Activated CD4-positive, alpha-beta T cell treated with anti-CD3 and anti-CD28 coated beads for 24 hours (primary cell): Measurements from ENCODE around the gene NDUFS6.

Experiments
- DNase-seq, 2 donors: peaks; one replicate each; pipeline ENCODE4 v3.0.0-alpha.2; 2020; ENCODE audit warnings: low read depth in 2 of 2

NDUFS6 gene

GRCh38 chr5:1765141-1765879, 35.9 kb upstream of the NDUFS6 start:
- no peak for DNase-seq

- no peak for DNase-seq
Observed at GRCh38 chr5:1765880-1766235, 35.3 kb upstream of the NDUFS6 start.

- DNase-seq = no peak
Observed at GRCh38 chr5:1767524-1768282, 33.5 kb upstream of the NDUFS6 start.

GRCh38 chr5:1768283-1769000, 32.8 kb upstream of the NDUFS6 start:
- no peak for DNase-seq

- no peak for DNase-seq
Observed at GRCh38 chr5:1769017-1769640, 32.1 kb upstream of the NDUFS6 start.

GRCh38 chr5:1769752-1770442, 31.3 kb upstream of the NDUFS6 start:
- no peak for DNase-seq

GRCh38 chr5:1770443-1770802, 30.8 kb upstream of the NDUFS6 start:
- DNase-seq = no peak

- DNase-seq = no peak
Observed at GRCh38 chr5:1771149-1772065, 29.8 kb upstream of the NDUFS6 start.

GRCh38 chr5:1772634-1773033, 28.6 kb upstream of the NDUFS6 start:
- DNase-seq = no peak

- DNase-seq = no peak
Observed at GRCh38 chr5:1776831-1777230, 24.4 kb upstream of the NDUFS6 start.

GRCh38 chr5:1777281-1778137, 23.7 kb upstream of the NDUFS6 start:
- no peak for DNase-seq

- DNase-seq = no peak
Observed at GRCh38 chr5:1778138-1779020, 22.8 kb upstream of the NDUFS6 start.

- no peak for DNase-seq
Observed at GRCh38 chr5:1779021-1779680, 22.1 kb upstream of the NDUFS6 start.

- no peak for DNase-seq
Observed at GRCh38 chr5:1779782-1780613, 21.2 kb upstream of the NDUFS6 start.

GRCh38 chr5:1780614-1780930, 20.6 kb upstream of the NDUFS6 start:
- no peak for DNase-seq

- DNase-seq = no peak
Observed at GRCh38 chr5:1781107-1781506, 20.1 kb upstream of the NDUFS6 start.

GRCh38 chr5:1781726-1782384, 19.4 kb upstream of the NDUFS6 start:
- no peak for DNase-seq
